Activated CD4-positive, alpha-beta T cell treated with anti-CD3 and anti-CD28 coated beads, Interleukin-10, Interleukin-2, amounts not matched to agents 100 ng/mL and 50 ng/mL, durations not matched to agents 16 hours and 8 hours (primary cell): ENCODE data around the gene CTNNA3.

Source experiments
- DNase-seq: peaks from one replicate; pipeline ENCODE4 v3.0.0-alpha.2; 2020

CTNNA3 gene

DNA sequence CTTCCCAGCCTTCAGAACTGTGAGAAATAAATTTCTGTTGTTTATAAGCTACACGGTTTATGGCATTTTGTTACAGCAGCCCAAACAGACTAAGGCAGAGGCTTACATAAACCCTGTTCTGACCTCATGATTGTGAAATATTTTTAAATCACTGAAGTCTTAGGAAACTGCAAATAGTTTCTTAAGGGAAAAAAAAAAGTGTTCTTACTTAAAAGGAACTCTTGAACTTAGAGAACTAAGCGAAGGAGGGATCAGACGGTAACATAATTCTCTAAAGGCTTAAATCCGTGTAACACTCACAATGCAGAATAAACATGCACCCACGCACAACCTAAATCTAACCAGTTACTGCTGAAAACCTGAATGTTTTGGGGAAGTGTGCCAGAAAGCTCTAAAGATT is 1519.2 kb downstream of the CTNNA3 start:
- DNase-seq: no peak

DNA sequence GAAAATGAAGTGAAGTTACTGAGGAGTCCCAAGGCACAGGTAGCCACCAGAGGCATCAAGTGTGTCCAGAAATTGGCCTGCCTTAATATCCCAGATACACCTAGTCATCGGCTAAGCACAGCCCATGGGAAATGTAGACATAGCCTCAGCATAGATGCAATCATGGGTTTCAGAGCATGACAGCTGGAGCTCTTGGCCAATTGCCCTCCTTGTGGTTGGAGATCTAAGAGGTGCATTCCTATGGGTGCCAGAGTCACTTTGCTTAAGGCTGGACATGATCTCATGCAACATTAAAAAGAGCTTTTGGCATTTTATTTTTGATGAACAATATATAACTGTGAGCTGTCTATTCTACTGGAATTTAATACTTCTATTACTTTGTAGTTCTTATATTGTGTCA is 1528.2 kb downstream of the CTNNA3 start:
- DNase-seq: no peak

DNA sequence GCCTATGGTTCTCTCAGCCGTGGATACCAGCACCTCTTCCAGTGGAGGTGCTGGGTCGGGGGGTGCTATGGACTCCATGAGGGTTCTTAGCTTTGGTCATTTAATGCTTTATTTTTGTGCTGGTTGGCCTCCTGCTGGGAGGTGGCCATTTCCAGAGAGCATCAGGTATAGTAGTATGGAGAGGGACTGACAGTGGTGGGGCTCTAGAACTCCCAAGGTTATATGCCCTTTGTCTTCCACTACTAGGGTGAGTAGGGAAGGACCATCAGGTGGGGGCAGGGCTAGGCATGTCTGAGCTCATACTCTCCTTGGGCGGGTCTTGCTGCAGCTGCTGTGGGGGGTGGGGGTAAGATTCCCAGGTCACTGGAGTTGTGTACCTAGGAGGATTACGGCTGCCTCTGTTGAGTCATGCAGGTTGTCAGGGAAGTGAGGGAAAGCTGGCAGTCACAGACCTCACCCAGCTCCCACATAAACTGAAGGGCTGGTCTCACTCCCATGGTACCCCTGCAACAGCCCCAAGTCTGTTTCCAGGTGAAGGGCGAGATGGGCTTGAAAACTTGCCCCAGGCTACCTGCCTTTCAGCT is 1533.3 kb downstream of the CTNNA3 start:
- no peak for DNase-seq

DNA sequence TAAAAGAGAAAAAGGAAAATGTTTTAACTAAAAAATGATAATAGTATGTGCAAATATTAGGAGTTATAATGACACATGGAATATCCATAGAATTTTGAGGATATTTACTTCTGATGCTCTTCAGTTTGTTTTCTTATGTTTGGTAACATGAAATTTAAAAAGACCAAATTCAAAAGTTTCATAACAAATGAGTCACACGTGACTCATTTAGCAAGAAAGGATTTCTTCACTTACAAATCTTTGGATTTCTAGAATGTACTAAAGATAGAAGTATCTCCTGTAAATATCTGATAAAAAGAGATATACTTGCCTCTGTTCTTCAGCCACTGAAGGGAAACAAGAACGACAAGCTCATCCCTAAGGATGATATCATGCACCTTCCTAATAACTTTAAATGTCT is 1544.6 kb downstream of the CTNNA3 start:
- no peak for DNase-seq

DNA sequence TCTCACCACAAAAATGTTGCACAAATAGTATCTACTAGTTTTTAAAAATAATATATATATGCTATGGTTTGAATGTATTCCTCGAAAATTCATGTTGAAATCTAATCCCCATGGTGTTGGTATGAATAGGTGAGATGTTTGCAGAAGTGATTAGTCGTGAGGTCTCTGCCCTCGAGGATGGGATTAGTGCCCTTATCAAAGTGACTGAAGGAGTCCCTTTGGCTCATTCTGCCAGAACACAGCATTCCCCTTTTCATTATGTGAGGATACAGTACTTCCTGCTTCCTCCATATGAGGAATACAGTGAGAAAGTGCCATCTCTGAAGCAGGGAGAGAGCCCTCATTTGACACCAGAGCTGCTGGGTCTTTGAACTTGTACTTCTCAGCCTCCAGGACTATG is 1547.7 kb downstream of the CTNNA3 start:
- no peak for DNase-seq

DNA sequence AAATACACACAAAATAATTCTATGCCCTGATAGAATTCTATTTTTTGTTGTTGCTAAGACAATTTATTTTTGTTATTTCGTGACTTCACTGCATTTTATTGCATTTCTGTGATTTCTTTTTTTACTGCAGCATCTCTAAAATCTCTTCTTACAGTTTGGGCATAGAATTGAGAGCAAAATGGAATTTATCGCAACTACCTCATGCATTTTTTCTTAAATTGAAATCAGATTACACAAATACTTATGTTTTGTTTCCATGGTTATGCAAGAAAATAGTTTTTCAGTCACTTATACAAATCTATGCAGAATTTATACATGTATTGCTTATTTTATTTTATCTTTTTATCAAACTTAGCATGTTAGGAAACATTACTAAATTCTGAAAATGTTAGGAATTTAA is 1552.0 kb downstream of the CTNNA3 start:
- no peak for DNase-seq

DNA sequence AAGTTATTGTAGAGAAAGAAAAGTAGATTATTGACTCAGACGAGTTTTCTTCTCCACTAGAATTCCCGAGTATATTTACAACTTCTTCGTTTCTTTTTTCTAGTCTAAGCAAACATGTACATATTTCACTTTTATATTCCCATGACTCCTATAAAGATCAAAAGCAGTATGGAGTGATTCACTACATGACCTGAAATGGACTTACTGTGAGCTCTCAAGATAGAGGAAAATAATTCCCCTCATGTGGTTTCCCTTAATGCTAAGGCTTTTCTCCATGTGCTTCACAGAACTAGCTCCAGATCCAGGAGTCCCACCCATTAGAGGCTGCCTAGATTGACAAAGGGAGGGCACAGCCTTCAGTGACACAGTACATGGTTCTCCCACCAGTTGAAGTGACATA is 1593.2 kb downstream of the CTNNA3 start:
- no peak for DNase-seq

DNA sequence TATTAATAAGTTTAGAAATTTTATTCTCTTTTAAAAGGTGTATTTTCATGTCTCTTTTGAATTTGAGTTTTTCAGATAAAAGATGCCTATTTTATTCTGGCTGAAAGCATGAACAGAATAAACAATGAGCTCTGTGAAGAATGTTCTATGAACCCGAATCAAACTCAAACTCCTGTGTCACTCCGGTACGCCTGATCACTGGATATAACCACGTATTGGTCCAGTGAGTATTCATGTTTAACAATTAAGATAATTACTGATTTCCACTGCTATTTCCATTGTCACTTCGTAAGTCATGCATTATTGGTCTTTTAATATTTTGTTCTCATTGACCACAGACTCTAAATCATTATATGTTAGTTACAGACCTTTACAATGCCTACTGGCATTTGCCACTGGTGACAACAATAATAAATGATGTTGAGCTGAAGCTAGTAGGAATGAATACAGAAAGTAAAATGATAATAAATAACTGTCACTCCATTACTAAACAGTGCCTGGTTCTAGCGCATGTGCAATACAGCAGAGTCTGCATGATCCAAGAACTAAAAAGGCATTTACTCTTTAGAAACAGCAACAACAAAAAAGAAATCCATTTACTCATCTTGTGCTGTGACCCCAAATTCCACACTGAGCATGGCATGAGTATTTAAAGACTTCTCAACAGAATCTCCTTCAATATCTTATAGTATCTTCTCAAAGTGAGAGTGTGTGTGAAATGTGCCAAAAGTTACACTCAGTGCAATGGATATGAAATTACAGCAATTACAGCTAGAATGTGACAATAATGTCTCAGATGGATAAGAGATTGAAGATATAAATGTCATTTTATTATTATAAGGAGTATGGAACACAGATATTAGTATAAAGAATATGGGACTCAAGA is 1597.2 kb downstream of the CTNNA3 start:
- no peak for DNase-seq

DNA sequence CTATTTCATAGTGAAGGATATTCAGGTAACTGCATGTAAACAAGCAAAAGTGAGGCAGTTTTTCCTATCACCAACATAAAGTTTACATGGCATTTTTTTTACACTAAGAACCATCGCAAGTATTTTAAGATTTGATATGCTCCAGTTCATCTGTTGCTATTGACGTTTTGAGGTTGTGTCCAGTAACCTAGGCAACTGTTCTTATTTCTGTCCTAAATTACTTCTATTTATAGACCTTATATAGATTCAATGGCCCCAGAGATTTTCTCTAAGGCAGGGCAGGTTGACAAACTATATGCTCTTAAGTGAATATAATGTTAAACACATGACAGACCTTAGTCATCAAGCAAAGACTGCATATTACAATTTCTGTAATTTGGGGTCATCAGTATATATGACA is 1600.4 kb downstream of the CTNNA3 start:
- no peak for DNase-seq

DNA sequence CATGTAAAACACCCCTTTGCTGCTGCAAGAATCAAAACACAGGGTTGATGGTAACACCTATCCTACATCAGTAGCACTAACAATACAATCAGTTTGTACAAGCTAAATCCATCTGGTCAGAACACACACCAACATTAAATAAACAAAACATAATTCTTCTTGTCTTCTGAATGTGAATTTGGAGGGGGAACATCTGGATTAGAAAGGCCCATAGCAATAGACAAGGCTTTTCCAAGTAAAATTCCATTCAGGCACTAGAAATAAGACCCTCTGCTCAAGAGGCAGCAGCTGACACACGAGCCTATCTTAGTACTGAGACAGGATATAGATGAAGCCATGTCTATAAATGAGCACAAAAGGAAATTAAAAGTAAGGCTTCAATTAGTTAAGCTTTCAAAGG is 1610.1 kb downstream of the CTNNA3 start:
- DNase-seq: no peak

DNA sequence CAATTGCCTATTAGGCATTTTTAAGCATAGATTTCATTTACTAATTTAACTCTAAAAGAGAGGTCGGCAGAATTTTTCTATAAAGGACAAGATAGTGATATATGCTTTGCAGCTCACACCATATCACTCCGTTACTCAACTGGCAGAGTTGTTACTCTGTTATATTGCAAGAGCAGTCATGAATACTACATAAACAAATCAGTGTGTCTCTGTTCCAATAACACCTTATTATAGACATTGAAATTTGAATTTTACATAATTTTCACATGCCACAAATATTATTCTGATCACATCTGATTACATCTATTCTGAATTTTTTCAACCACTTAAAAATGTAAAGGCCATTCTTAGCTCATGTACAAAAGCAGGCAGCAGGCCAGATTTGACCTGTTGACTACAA is 1624.1 kb downstream of the CTNNA3 start:
- no peak for DNase-seq

DNA sequence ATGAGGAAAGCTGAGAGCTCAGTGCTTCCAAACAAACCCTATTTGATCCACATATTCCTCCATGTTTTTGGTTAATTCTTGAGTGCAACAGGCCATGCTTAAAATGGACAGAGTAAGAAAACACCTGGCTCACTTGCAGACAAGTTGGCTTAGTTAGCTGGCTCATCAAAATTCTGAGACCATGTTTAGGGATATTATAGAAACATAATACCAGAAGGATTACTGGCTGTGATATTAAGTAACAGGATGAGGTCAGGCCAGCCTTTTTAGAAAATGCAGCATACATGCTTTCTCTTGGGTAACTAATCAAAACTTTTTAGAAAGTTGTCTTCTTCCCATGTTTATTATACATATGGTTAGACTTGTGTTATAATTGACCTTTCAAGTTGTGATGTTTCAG is 1637.4 kb downstream of the CTNNA3 start:
- no peak for DNase-seq

DNA sequence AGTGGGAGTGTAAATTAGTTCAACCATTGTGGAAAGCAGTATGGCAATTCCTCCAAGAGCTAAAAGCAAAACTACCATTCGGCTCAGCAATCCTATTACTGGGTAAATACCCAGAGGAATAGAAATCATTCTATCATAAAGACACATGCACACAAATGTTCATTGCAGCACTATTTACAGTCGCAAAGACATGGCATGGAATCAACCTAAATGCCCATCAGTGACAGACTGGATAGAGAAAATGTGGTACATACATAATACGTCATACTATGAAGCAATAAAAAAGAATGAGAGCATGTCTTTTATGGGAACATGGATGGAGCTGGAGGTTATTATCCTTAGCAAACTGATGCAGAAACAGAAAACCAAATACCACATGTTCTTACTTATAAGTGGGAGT is 1646.7 kb downstream of the CTNNA3 start:
- no peak for DNase-seq

DNA sequence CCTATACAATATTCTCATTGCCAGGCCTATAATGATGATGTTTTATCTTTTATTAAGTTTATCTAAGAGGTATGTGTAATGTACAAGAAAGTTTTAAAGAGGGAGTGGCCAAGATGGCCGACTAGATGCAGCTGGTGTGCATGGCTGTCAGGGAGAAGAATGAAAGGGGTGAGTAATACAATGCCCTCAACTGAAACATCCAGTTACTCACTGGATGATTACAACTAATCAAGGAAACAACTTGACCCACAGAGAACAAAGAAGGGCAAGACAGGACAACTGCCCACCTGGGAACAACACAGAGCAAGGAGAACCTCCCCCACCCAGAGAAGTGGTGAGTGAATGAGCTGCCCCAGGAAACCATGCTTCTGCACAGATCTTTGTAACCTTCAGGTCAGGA is 1650.1 kb downstream of the CTNNA3 start:
- DNase-seq: no peak

DNA sequence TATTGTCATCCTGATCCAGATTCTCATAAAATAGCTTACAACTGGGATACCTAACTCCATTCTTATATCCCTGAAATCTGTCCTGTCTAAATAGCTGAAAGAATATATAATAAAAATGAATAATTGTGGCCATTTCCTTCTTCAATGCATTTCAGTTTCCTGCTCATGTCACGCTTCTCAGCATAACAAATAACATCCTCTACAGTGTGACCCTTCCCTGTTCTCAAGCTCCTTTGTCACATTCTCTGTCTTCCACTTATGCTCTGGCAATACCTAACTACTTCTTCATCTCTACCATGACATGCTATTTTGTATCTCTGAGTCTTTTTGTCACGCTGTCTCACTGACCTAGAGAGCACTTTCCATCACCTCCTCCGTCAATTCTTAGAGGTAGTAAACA is 1654.2 kb downstream of the CTNNA3 start:
- DNase-seq: no peak

DNA sequence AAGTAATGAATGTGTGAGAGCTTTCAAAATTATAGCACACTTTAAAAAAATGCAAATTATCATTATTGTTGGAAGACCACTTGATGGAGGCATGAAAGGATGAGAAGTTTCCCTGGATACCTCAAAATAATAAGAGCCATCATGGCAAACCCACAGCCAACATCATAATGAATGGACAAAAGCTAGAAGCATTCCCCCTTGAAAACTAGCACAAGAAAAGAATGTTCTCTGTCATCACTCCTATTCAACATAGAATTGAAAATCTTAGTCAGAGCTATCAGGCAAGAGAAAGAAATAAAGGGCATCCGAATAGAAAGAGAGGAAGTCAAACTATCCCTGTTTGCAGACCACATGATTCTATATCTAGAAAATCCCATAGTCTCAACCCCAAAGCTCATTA is 1657.4 kb downstream of the CTNNA3 start:
- DNase-seq: no peak

DNA sequence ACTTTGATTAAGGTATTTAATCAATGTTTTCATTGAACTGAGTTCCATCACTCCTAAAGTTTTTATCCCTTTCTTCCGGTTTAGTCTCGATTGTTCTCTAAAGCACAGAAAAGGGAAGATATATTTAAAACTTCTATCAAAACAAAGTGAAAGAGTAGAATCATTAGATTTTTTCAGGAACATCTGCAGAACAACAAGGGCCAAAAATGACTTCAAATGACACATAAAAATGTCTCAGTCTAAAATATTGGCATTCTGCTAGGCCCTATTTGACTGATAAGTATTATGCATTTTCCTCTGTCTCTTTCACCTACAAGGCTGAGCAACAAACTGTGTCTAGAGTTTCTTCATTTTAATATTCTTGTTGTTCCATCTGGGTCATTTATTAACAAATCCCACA is 1669.7 kb downstream of the CTNNA3 start:
- no peak for DNase-seq

DNA sequence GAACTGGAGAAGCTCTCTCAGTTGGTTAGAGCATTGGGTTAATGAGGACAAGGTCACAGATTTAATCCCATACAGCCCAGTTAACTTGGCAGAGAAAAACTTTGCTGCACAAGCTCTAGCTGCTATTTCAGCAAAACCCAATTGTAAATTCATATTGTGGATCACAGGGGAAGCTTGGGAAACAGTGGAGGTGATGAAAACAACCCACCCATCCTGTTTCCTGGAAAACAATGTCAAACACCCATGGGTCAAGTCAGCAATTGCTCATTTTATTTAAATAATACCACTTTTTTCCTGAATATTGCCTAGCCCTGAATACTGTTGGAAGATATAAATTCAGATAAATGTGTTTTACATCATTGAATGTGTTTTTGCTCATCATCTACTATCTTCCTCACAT is 1670.8 kb downstream of the CTNNA3 start:
- DNase-seq: no peak

DNA sequence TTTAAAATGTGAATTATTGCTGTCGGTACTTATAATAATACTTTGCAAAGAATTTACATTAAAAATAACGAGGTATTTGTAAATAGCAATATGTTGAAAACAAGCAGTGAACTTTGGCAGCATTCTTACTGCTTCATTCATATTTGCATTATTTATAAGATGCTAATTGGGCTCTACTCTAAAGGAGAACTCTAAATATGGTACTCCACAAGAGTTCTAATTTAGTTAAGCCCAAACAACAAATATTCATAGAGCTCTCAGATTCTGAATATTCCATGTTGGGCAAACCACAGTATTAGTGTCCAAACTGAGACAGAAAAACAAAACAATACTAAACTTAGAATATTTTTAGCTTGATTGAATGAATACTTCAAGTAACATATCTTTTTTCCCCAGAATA is 1674.6 kb downstream of the CTNNA3 start:
- DNase-seq: no peak

DNA sequence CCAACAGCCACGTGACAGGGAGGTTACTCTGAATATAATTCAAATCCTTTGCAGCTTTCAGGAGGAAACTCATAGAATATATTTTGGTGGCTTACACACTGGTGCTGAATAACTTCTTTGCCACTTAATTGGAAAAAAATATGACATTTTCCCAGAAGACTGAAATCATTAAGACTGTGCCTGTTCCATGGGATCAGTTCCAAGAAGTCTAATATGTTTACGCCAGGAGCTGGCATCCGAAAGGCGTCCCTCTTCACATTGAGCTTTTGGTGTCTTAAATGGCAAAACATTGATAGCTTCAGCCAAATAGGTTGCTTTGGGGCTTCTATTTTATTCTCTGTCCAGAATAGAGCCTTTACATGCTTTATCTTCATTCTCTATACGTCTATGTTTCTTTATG is 1687.8 kb downstream of the CTNNA3 start:
- no peak for DNase-seq

DNA sequence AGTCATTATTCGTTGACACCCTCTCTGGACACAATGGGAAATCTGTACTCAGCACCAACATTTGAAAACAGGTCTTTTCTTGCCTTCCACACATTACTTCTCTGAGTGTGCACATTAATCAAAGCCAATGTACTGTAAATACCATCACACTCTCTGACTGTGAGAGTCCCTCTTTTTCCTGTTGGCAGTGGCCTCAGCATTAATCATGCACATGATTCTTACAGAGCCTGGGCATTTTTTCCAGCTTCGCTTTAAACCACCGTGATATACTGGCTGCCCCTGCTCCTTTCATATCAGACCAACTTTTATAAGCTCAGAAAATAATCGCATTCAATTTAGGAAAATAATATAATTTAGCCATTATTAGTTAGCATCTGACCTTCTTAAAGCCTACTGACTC is 1689.6 kb downstream of the CTNNA3 start:
- DNase-seq: no peak

DNA sequence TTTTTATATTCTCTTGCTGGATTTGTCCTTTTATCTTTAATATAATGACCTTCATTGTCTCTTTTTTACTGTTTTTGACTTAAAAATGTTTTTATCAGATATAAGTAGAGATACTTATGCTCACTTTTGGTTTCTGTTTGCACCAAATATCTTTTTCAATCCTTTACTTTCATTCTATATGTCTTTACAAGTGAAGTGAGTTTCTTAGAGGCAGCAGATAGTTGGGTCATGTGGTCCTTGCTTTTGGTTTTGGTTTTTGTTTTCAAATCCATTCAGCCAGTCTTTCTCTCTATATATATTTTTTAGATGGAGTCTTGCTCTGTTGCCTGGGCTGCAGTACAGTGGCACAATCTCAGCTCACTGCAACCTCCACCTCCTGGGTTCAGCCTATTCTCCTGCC is 1702.5 kb downstream of the CTNNA3 start:
- no peak for DNase-seq

DNA sequence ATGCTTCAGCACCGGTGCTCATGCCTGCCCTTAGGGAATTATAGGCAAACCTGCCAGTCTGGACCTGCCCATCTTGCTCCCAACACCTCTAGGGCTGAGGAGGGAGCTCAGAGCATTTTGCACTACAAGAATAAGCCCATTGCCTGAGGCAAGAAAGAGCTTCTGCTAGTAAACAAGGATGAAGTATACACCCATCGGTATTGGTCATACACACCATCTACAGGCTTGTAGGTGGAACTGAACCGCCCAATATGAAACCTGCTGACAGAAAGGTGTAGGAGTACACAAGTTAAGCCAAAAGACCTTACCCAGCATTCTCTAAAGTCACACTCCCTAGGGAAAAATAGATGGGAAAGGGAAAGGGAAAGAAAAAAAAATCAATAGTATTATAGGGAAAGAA is 1727.1 kb downstream of the CTNNA3 start:
- no peak for DNase-seq

DNA sequence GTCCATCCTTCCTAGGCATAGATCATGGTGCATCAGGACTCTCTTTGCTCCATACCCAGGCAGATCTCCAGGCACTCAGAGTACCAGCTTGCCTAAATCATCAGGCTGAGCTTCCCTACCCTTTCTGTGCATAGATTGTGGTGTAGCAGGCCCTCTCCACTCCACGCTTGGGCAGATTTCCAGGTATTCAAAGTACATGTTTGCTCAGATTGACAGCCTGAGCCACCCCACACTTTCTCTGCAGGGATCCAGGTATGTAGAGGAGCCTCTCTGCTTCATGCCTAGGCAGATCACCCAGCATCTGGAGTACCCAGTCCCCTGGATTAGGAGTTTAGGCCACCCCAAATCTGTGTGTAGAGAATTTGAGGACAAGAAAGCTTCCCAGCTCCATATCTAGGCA is 1727.6 kb downstream of the CTNNA3 start:
- DNase-seq: no peak

DNA sequence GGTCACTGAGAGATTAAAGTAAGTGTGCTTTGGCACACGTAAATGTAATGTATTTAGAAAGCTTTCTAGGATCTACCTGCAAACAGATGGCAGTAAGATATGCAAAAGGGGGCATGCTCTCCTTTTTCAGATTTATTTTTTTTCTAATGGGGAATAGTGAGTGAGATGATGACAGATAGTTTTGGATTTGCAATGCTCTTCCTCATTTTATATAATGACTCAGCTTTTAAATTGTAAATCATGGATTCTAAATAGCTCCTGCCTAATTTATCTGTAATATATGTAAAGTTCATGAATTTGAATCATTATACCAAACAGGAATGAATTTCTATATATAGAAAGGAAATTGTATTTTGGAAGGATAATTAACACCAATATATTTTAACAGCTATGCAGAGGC is 1731.8 kb downstream of the CTNNA3 start:
- no peak for DNase-seq
